Peyer's patch (tissue), 4 donors: Measurements from ENCODE around the gene ABCC4.

Experiments
- POLR2A ChIP-seq, 2 donors: fragments of 450-650 bp; IDR thresholded peaks; one replicate each; pipeline ENCODE4 v1.5.1; 2017; ENCODE audit warnings: antibody characterized with exemption in 2 of 2, mild to moderate bottlenecking in 2 of 2, moderate library complexity in 2 of 2
- TF ChIP-seq, protein P1 (sequence below), 6 experiments: fragments of 450-650 bp in 4 of 6; fragments of 200-600 bp in 2 of 6; sonication (generic) in 1 of 6; IDR thresholded peaks; one replicate each; pipeline ENCODE4 v1.5.1; 2017 to 2019; ENCODE audit warnings: antibody characterized with exemption in 6 of 6, mild to moderate bottlenecking in 3 of 6, moderate library complexity in 1 of 6

GRCh38 chr13:95298971-95299621, 2.2 kb downstream of the ABCC4 start:
- TF ChIP-seq, protein P1, sequence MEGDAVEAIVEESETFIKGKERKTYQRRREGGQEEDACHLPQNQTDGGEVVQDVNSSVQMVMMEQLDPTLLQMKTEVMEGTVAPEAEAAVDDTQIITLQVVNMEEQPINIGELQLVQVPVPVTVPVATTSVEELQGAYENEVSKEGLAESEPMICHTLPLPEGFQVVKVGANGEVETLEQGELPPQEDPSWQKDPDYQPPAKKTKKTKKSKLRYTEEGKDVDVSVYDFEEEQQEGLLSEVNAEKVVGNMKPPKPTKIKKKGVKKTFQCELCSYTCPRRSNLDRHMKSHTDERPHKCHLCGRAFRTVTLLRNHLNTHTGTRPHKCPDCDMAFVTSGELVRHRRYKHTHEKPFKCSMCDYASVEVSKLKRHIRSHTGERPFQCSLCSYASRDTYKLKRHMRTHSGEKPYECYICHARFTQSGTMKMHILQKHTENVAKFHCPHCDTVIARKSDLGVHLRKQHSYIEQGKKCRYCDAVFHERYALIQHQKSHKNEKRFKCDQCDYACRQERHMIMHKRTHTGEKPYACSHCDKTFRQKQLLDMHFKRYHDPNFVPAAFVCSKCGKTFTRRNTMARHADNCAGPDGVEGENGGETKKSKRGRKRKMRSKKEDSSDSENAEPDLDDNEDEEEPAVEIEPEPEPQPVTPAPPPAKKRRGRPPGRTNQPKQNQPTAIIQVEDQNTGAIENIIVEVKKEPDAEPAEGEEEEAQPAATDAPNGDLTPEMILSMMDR (IDR thresholded peaks at IDR 0.05), result no peak
- TF ChIP-seq POLR2A (IDR thresholded peaks at IDR 0.05), result no peak
